Measurements from ENCODE around the gene BRCA2.

BRCA2 gene

GRCh38 chr13:32315238-32316027, at the start of gene BRCA2, which contains the start of gene ZAR1L:
BRCA2 (plus strand) TSS chr13:32315508; CDS start chr13:32316461, 953 bp downstream.
ZAR1L (minus strand) TSS chr13:32315363; CDS start chr13:32311925, 3,438 bp downstream.
- peak; percentile 63 for DNase-seq

GRCh38 chr13:32265726-32266125, 49.6 kb upstream of the BRCA2 start:
- DNase-seq = no peak

- DNase-seq = no peak
Measured at GRCh38 chr13:32266130-32266529, 49.2 kb upstream of the BRCA2 start.

- no peak for DNase-seq
Measured at GRCh38 chr13:32267836-32268439, 47.4 kb upstream of the BRCA2 start.

GRCh38 chr13:32272021-32272683, 43.2 kb upstream of the BRCA2 start:
- DNase-seq = no peak

- DNase-seq = no peak
Measured at GRCh38 chr13:32277839-32278238, 37.5 kb upstream of the BRCA2 start.

- no peak for DNase-seq
Measured at GRCh38 chr13:32278426-32278825, 36.9 kb upstream of the BRCA2 start.

GRCh38 chr13:32281096-32281495, 34.2 kb upstream of the BRCA2 start:
- no peak for DNase-seq

GRCh38 chr13:32282096-32282711, 33.1 kb upstream of the BRCA2 start:
- no peak for DNase-seq

- DNase-seq = no peak
Measured at GRCh38 chr13:32284927-32285632, 30.2 kb upstream of the BRCA2 start.

GRCh38 chr13:32285633-32285965, 29.7 kb upstream of the BRCA2 start:
- DNase-seq = no peak

- DNase-seq = no peak
Measured at GRCh38 chr13:32297206-32297605, 18.1 kb upstream of the BRCA2 start.

GRCh38 chr13:32298695-32299094, 16.6 kb upstream of the BRCA2 start:
- DNase-seq = no peak

- no peak for DNase-seq
Measured at GRCh38 chr13:32299893-32300292, 15.4 kb upstream of the BRCA2 start.

GRCh38 chr13:32300406-32300805, 14.9 kb upstream of the BRCA2 start:
- no peak for DNase-seq

GRCh38 chr13:32300920-32301319, 14.4 kb upstream of the BRCA2 start:
- DNase-seq = no peak

GRCh38 chr13:32302461-32302860, 12.8 kb upstream of the BRCA2 start:
- no peak for DNase-seq

- no peak for DNase-seq
Measured at GRCh38 chr13:32305646-32306045, 9.7 kb upstream of the BRCA2 start.

GRCh38 chr13:32309312-32310133, 5.8 kb upstream of the BRCA2 start:
- no peak for DNase-seq

- DNase-seq = no peak
Measured at GRCh38 chr13:32310134-32310706, 5.1 kb upstream of the BRCA2 start.

- DNase-seq = no peak
Measured at GRCh38 chr13:32311188-32311897, 4.0 kb upstream of the BRCA2 start.

Data from DMS79 treated with DMSO at 0.1 percent for 48 hours (cell line).